Right lobe of liver (tissue), 6 donors: ENCODE results near the gene CD58. TPM values are rescaled to one million over a fixed set of nuclear protein-coding genes. Genes with fewer than 3 reads are reported as not detected.
A peak's percentile ranks its signal among the peaks of the same experiment; 100 is the strongest.

ENCODE experiments used
- ATAC-seq, 4 donors: fragments of 200-7000 bp; cut with Tn5 transposase; one replicate each; pipeline ENCODE4 v1.9.1; 2020; ENCODE audit warnings: mild to moderate bottlenecking in 4 of 4, moderate library complexity in 4 of 4
- DNase-seq, 3 donors: peaks; one replicate each; pipeline ENCODE4 v3.0.0-alpha.2; 2020
- H3K27ac ChIP-seq, 3 donors: fragments of 200-600 bp; one replicate each; pipeline ENCODE4 v1.8.0; 2022
- H3K27me3 ChIP-seq, 2 donors: fragments of 200-600 bp; one replicate each; pipeline ENCODE4 v1.8.0; 2022
- H3K36me3 ChIP-seq, 4 donors: fragments of 200-600 bp; sonication (generic) in 1 of 4; one replicate each; pipeline versions ENCODE4 v1.5.1 to v1.8.0; 2017 to 2022; ENCODE audit warnings: control low read depth in 1 of 4
- H3K4me1 ChIP-seq, 4 donors: fragments of 200-600 bp; sonication (generic) in 1 of 4; one replicate each; pipeline versions ENCODE4 v1.5.1 to v1.8.0; 2017 to 2022; ENCODE audit warnings: control low read depth in 1 of 4
- H3K4me3 ChIP-seq, 3 donors: fragments of 200-600 bp; one replicate each; pipeline ENCODE4 v1.8.0; 2022
- H3K9me3 ChIP-seq, 4 donors: fragments of 200-600 bp; sonication (generic) in 1 of 4; one replicate each; pipeline versions ENCODE4 v1.5.1 to v1.8.0; 2017 to 2022; ENCODE audit warnings: control low read depth in 1 of 4
- CTCF ChIP-seq, 4 donors: fragments of 200-600 bp in 3 of 4; fragments of 450-650 bp in 1 of 4; IDR thresholded peaks; one replicate each; pipeline versions ENCODE4 v1.5.1 to v1.8.0; 2016 to 2022; ENCODE audit warnings: antibody characterized with exemption in 4 of 4, mild to moderate bottlenecking in 2 of 4
- POLR2A ChIP-seq: fragments of 450-650 bp; IDR thresholded peaks from one replicate; pipeline ENCODE4 v1.6.1; 2017; ENCODE audit warnings: antibody characterized with exemption, mild to moderate bottlenecking
- WGBS: methylation state at CpG from one replicate; pipeline ENCODE4 v1.1.6; 2018; ENCODE audit warnings: low coverage, low lambda C conversion rate; ENCODE audit not compliant: insufficient coverage; ENCODE audit errors: missing lambda C conversion rate; 5-methylcytosine and 5-hydroxymethylcytosine counted together
- intact Hi-C, 2 donors: fragments of 100-400 bp; cut with DNase I; formaldehyde crosslinking; loops; one replicate each; pipeline versions ENCODE4 v1.11.2 to v1.14.1; 2022
- total RNA-seq, 6 experiments: library from RNA; depleted of rRNA in 2 of 6; stranded (reverse); fragments of >200 nt in 2 of 6; fragmentation: NEBNext Ultra II Directional in 3 of 6; extraction: Animal tissue kit (Norgen Biotek cat#: 25700) in 3 of 6; gene quantifications; one replicate each; pipeline versions ENCODE4 v1.1.0 to v1.2.4, GENCODE V29; 2016 to 2023
- donor health status: DM: no; HTN: yes; CAD: no.
- donor health status: DM: no; HTN: no; CAD: no.
- donor health status: DM: no; HTN: no; CAD: no.
- donor health status: DM: no; HTN: yes; CAD: no.
- donor health status: DM: no; HTN: yes; CAD: no.

The CD58 gene
- total RNA-seq, 6 experiments from 2014 or later: 3.5 to 13.8 (median 7.5) TPM

- peaks cover 0 to 58% (median 24%) of the 10 kb centered on the region in 4 donors for H3K4me1 ChIP-seq
- peak; percentile 54 to 88 (median 75) for DNase-seq
Measured at GRCh38 chr1:116495535-116495934, 75.3 kb downstream of the CD58 start.

GRCh38 chr1:116494745-116495144 lies 76.1 kb downstream of the CD58 start:
- H3K27me3 ChIP-seq: no peaks in the 10 kb centered on the region
- H3K4me1 ChIP-seq: peaks cover 0 to 59% (median 25%) of the 10 kb centered on the region in 4 donors
- H3K36me3 ChIP-seq: no peaks in the 10 kb centered on the region
- peak overlapping the region; percentile 61 to 85 (median 63) for H3K27ac ChIP-seq
- peak overlapping the region; percentile 10 to 32 (median 29) for H3K4me3 ChIP-seq
- 9% methylated on average over 2 of the region's 2 CpGs for WGBS
- peak; percentile 65 to 76 (median 68) for ATAC-seq
- TF ChIP-seq CTCF (IDR thresholded peaks at IDR 0.05) (peak in 1 of 4 donors; percentile 17), POLR2A (peak; percentile 75)
- intact Hi-C loops: no loop called here
- DNase-seq: peak; percentile 46 to 88 (median 76)
- no peaks in the 10 kb centered on the region for H3K9me3 ChIP-seq

More at GRCh38 chr1:116495535-116495934, 75.3 kb downstream of the CD58 start:
- WGBS: 18% methylated on average over 4 of the region's 4 CpGs
- no peaks in the 10 kb centered on the region for H3K27me3 ChIP-seq
- no peak overlapping the region for H3K4me3 ChIP-seq
- no peaks in the 10 kb centered on the region for H3K9me3 ChIP-seq
- no peak for TF ChIP-seq CTCF (IDR thresholded peaks at IDR 0.05)
- TF ChIP-seq POLR2A: no peak
- intact Hi-C loops: no loop called here
- peak overlapping the region; percentile 61 to 85 (median 63) for H3K27ac ChIP-seq
- no peaks in the 10 kb centered on the region for H3K36me3 ChIP-seq
- peak; percentile 3 to 67 (median 48) for ATAC-seq

GRCh38 chr1:116494353-116494692 lies 76.5 kb downstream of the CD58 start:
- no peak for TF ChIP-seq POLR2A
- TF ChIP-seq CTCF (IDR thresholded peaks at IDR 0.05): no peak
- no peaks in the 10 kb centered on the region for H3K9me3 ChIP-seq
- peak overlapping the region; percentile 10 to 32 (median 29) for H3K4me3 ChIP-seq
- no peaks in the 10 kb centered on the region for H3K27me3 ChIP-seq
- peak in 1 of 4 donors; percentile 22 for ATAC-seq
- H3K27ac ChIP-seq: peak overlapping the region; percentile 42 to 85 (median 55)
- no peaks in the 10 kb centered on the region for H3K36me3 ChIP-seq
- no peak for DNase-seq
- WGBS: 9% methylated on average over 6 of the region's 12 CpGs
- intact Hi-C loops: no loop called here
- H3K4me1 ChIP-seq: peaks cover 0 to 64% (median 25%) of the 10 kb centered on the region in 4 donors

GRCh38 chr1:116493484-116494352 lies 77.1 kb downstream of the CD58 start:
- DNase-seq (no peak), ATAC-seq (no peak)
- Histone ChIP-seq H3K9me3 (no peaks in the 10 kb centered on the region), H3K36me3 (no peaks in the 10 kb centered on the region), H3K4me3 (peak overlapping the region; percentile 10 to 32 (median 29)), H3K27ac (peak overlapping the region; percentile 42 to 85 (median 55)), H3K4me1 (peaks cover 0 to 62% (median 22%) of the 10 kb centered on the region in 4 donors), H3K27me3 (no peaks in the 10 kb centered on the region)
- 73% methylated on average over 8 of the region's 29 CpGs for WGBS
- intact Hi-C loops: no loop called here
- TF ChIP-seq CTCF (IDR thresholded peaks at IDR 0.05) (no peak), POLR2A (no peak)
